ENCODE results near the gene ADCY3. TPM values are rescaled to one million over a fixed set of nuclear protein-coding genes. Genes with fewer than 3 reads are reported as not detected.

The ADCY3 gene
- total and polyA plus RNA-seq, 2 of the 4 experiments (the other 2 are of a cell fraction) = 17.4 to 46.1 TPM

- H3K27ac ChIP-seq (ENCODE audit: insufficient read depth, low read length) = no peak overlapping the region
- peak overlapping the region; percentile 73 for H2AK5ac ChIP-seq (ENCODE audit: low read depth, low read length)
- no peak overlapping the region for H3K4me3 ChIP-seq (ENCODE audit: insufficient read depth, low read depth, low read length)
- H4K91ac ChIP-seq (ENCODE audit: insufficient read depth, low read depth, low read length) = no peak overlapping the region
- no peak overlapping the region for H4K5ac ChIP-seq (ENCODE audit: low read depth, low read length)
- DNase-seq (no peak), ATAC-seq (ENCODE audit: low read depth) (no peak)
- intact Hi-C loops (cut with micrococcal nuclease) (no loop called here), in situ Hi-C loops (cut with MboI; ENCODE audit: low sequenced_read_pairs) (no loop called here), dilution Hi-C loops (cut with HindIII; ENCODE audit: low sequenced_read_pairs, unreplicated experiment) (no loop called here)
- H3K79me1 ChIP-seq (ENCODE audit: low read depth in 1 of 2, low read length in 2 of 2) = peaks cover 3 to 39% of the 10 kb centered on the region in 2 experiments; a peak in 3 of 4 replicates
- peak overlapping the region; percentile 85 for H2AFZ ChIP-seq (replicated peaks; ENCODE audit: low read length, poor library complexity)
- H3K27me3 ChIP-seq (ENCODE audit: control insufficient read depth, insufficient read depth, low read length) = no peaks in the 10 kb centered on the region
- H3K56ac ChIP-seq (ENCODE audit: extremely low read depth, insufficient read depth, low read length) = no peak overlapping the region
- 92% methylated on average over 23 of the region's 42 CpGs; no CpG with 5 or more reads in 1 of the 2 experiments for WGBS, 2 experiments (ENCODE audit: extremely low coverage in 2 of 2, insufficient read length in 1 of 2)
- H3K9ac ChIP-seq (ENCODE audit: low read depth, low read length) = peak overlapping the region; percentile 82; the same call in 1 of the 2 replicates
- H3K23ac ChIP-seq (ENCODE audit: low read depth, low read length) = peak overlapping the region; percentile 10; the same call in 1 of the 2 replicates
- POLR2A ChIA-PET (ENCODE audit: unreplicated experiment) = no interaction called here
- H3K9me3 ChIP-seq (ENCODE audit: control insufficient read depth, insufficient read depth, low read length) = no peaks in the 10 kb centered on the region
- peak overlapping the region; percentile 43; the same call in 1 of the 2 replicates for H3K4ac ChIP-seq (ENCODE audit: low read depth, low read length)
- H3K36me3 ChIP-seq (ENCODE audit: control insufficient read depth, insufficient read depth, low read length) = peaks cover 14% of the 10 kb centered on the region; the same call in 1 of the 2 replicates
- H2BK120ac ChIP-seq (ENCODE audit: low read depth, low read length) = no peak overlapping the region
- peak overlapping the region; percentile 44; the same call in 1 of the 2 replicates for H3K4me2 ChIP-seq (ENCODE audit: low read depth, low read length)
- H2BK15ac ChIP-seq (ENCODE audit: low read depth, low read length) = peak overlapping the region; percentile 15; the same call in 1 of the 3 replicates
- H2AK9ac ChIP-seq (replicated peaks; ENCODE audit: low read depth, low read length, poor library complexity) = peak overlapping the region; percentile 21
- BruUV-seq (replicated peaks) = no TSS peak
- peaks cover 22% of the 10 kb centered on the region; the same call in 1 of the 2 replicates for H3K4me1 ChIP-seq (ENCODE audit: control insufficient read depth, insufficient read depth, low read length)
- peak overlapping the region; percentile 6 for H3K14ac ChIP-seq (replicated peaks; ENCODE audit: low read depth, low read length)
- H3K18ac ChIP-seq (ENCODE audit: low read depth, low read length) = no peak overlapping the region
- H2BK20ac ChIP-seq (ENCODE audit: low read depth, low read length) = no peak overlapping the region
- peak overlapping the region in 1 of 2 experiments; percentile 20; a peak in 1 of 4 replicates for H4K8ac ChIP-seq (ENCODE audit: low read depth in 2 of 2, low read length in 2 of 2)
- peaks cover 4% of the 10 kb centered on the region; the same call in 1 of the 2 replicates for H3K9me1 ChIP-seq (ENCODE audit: insufficient read depth, low read length)
- H2BK5ac ChIP-seq (ENCODE audit: low read depth, low read length, poor library complexity, severe bottlenecking) = no peak overlapping the region
- no peak for TF ChIP-seq RFX5 (IDR thresholded peaks at IDR 0.05; ENCODE audit: low read depth, low read length)
- TF ChIP-seq ELK1 (IDR thresholded peaks at IDR 0.05; ENCODE audit: borderline replicate concordance, low read depth, low read length) = no peak
- H4K20me1 ChIP-seq (ENCODE audit: insufficient read depth, low read length) = peaks cover 11% of the 10 kb centered on the region
- CTCF ChIA-PET = no interaction called here
Observed at GRCh38 chr2:24918326-24919036, 1.6 kb downstream of the ADCY3 start.

Data from IMR-90 (cell line).